Common myeloid progenitor, CD34-positive (primary cell): ENCODE data around the gene FES. TPM values are rescaled to one million over a fixed set of nuclear protein-coding genes. Genes with fewer than 3 reads are reported as not detected.

Source experiments
- CTCF ChIA-PET: fragments of 350-600 bp; sonication (Branson Sonifier 250); formaldehyde crosslinking; loops from one replicate; lab custom pipeline; 2021; ENCODE audit warnings: antibody characterized with exemption; lab: Charles Lee
- POLR2A ChIA-PET: fragments of 350-600 bp; sonication (Branson Sonifier 250); formaldehyde crosslinking; loops from one replicate; lab custom pipeline; 2021; ENCODE audit warnings: antibody characterized with exemption; lab: Charles Lee
- DNase-seq, 3 donors: peaks; one replicate each; pipeline versions ENCODE4 v3.0.0 to v3.0.0-alpha.2; 2013
- H3K27ac ChIP-seq, 2 experiments: 1 replicate in 1 of 2; 2 replicates in 1 of 2; pipeline ENCODE4 v1.7.0; 2013; ENCODE audit warnings: inconsistent platforms in 2 of 2, low read length in 2 of 2, mild to moderate bottlenecking in 2 of 2, low read depth in 1 of 2, moderate library complexity in 1 of 2; ENCODE audit not compliant: severe bottlenecking in 2 of 2, insufficient read depth in 1 of 2, poor library complexity in 1 of 2
- H3K27me3 ChIP-seq, 5 experiments: replicated peaks in 2 of 5; 1 replicate in 3 of 5; 2 replicates in 2 of 5; pipeline versions ENCODE4 v1.6.1 to v1.7.0; 2013; ENCODE audit warnings: low read length in 4 of 5, mild to moderate bottlenecking in 2 of 5, moderate library complexity in 2 of 5, inconsistent platforms in 1 of 5; ENCODE audit not compliant: insufficient read depth in 5 of 5, control insufficient read depth in 4 of 5
- H3K36me3 ChIP-seq, 4 experiments: 1 replicate in 2 of 4; 2 replicates in 2 of 4; pipeline versions ENCODE4 v1.6.1 to v1.7.0; 2013; ENCODE audit warnings: low read length in 3 of 4, control low read depth in 1 of 4, mild to moderate bottlenecking in 1 of 4; ENCODE audit not compliant: control insufficient read depth in 4 of 4, insufficient read depth in 4 of 4
- H3K4me1 ChIP-seq, 4 experiments: 1 replicate in 3 of 4; 2 replicates in 1 of 4; pipeline versions ENCODE4 v1.6.1 to v1.7.1; 2013; ENCODE audit warnings: low read length in 3 of 4, mild to moderate bottlenecking in 3 of 4, control low read depth in 1 of 4, inconsistent platforms in 1 of 4, moderate library complexity in 1 of 4; ENCODE audit not compliant: control insufficient read depth in 4 of 4, insufficient read depth in 4 of 4; ENCODE audit errors: control extremely low read depth in 1 of 4
- H3K4me3 ChIP-seq, 7 experiments: 1 replicate in 4 of 7; 2 replicates in 3 of 7; pipeline versions ENCODE4 v1.5.1 to v1.7.0; 2013; ENCODE audit warnings: mild to moderate bottlenecking in 7 of 7, low read length in 6 of 7, moderate library complexity in 6 of 7, inconsistent platforms in 2 of 7, low read depth in 2 of 7, control low read depth in 1 of 7; ENCODE audit not compliant: insufficient read depth in 4 of 7, control insufficient read depth in 1 of 7; ENCODE audit errors: extremely low read depth in 1 of 7
- H3K9me3 ChIP-seq, 5 experiments: 1 replicate in 4 of 5; 2 replicates in 1 of 5; pipeline versions ENCODE4 v1.6.1 to v1.7.1; 2013; ENCODE audit warnings: low read length in 4 of 5, mild to moderate bottlenecking in 2 of 5, inconsistent platforms in 1 of 5, low read depth in 1 of 5, moderate library complexity in 1 of 5; ENCODE audit not compliant: control insufficient read depth in 4 of 5, insufficient read depth in 2 of 5; ENCODE audit errors: control extremely low read depth in 1 of 5
- WGBS: methylation state at CpG from one replicate; pipeline ENCODE4 v1.1.5; 2013; ENCODE audit not compliant: insufficient coverage; 5-methylcytosine and 5-hydroxymethylcytosine counted together
- polyA plus RNA-seq: library from polyadenylated mRNA; unstranded; fragments of 120-200 nt; gene quantifications from one replicate; pipeline ENCODE4 v1.2.1, GENCODE V29; 2013

FES gene
- 58.3 TPM for polyA plus RNA-seq

DNA sequence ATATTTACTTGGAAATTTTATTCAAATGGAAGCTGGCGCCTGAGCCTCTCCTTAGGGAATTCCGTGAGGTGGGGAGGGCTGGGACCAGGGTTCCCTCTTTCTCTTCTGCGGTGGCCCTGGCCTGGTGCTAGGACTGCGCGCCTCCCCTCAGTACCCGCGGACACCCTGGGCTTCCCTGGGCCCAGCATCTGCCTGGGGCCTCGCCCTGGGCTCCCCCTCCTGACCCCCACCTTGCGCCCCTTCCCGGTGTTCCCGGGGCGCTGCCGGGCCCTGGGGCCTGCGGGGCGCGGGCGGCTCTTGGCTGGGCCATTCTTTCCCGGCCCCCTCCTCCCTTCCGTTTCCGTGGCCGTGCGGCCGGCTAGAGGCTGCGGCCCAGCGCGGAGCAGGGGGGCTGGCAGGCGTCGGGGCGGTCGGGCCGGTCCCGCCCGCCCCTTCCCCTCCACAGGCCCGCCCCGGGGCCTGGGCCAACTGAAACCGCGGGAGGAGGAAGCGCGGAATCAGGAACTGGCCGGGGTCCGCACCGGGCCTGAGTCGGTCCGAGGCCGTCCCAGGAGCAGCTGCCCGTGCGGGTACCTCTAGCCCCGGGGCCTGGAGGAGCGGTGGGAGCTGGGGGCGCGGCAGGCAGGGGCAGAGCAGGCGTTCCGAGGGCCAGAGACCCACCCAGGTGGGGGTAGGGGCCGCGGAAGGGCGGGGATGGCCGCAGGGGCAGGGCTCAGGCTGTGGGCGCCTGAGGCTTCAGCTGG lies at the start of gene FES:
FES (plus strand) TSS at position 529 of the 743 bp plus-strand sequence. CDS start 542 bp downstream, outside the sequence.
- H3K27ac ChIP-seq, result peak within 1 kb of the TSS; percentile 68 to 89
- peak in 1 of 3 donors; percentile 61 for DNase-seq
- H3K4me3 ChIP-seq, result peak within 1 kb of the TSS; percentile 42 to 86 (median 76)
- 2% methylated on average over 49 of the region's 58 CpGs for WGBS
- H3K27me3 ChIP-seq, result no peaks in the 10 kb centered on the region
- POLR2A ChIA-PET, result interaction anchor here (0.6 to 2.8 kb wide), 6 partner anchors 13 to 236 kb away, joined by 3 to 9 read pairs (median 6); partner anchors contain the start of gene MAN2A2
- peaks cover 0 to 44% (median 40%) of the 10 kb centered on the region in 4 experiments for H3K4me1 ChIP-seq
- CTCF ChIA-PET, result interaction anchor here (0.6 to 3.9 kb wide), 20 partner anchors 10 to 591 kb away, joined by 3 to 35 read pairs (median 8); no protein-coding TSS in a partner anchor
- no peaks in the 10 kb centered on the region for H3K9me3 ChIP-seq
- H3K36me3 ChIP-seq, result peaks cover 5 to 65% (median 41%) of the 10 kb centered on the region in 4 experiments

DNA sequence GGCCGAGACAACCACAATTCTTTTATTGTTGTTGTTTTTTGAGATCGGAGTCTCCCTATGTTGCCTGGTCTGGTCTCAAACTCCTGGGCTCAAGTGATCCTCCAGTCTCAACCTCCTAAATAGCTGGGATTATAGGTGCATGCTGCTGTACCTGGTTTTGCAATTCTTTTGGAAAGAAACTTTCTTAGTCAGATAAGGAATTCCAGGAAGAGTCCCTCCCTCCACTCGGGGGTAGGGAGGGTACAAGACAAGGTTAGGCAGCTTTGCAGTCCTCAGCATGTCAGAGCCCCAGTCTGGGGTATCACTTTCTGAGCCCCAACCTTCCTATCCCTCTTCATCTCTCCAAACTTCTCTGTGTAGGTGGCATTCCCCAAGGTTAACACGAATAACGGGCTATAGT lies 49.7 kb upstream of the FES start:
- POLR2A ChIA-PET, result no interaction called here
- H3K4me1 ChIP-seq, result peaks cover 9 to 50% (median 45%) of the 10 kb centered on the region in 4 experiments

DNA sequence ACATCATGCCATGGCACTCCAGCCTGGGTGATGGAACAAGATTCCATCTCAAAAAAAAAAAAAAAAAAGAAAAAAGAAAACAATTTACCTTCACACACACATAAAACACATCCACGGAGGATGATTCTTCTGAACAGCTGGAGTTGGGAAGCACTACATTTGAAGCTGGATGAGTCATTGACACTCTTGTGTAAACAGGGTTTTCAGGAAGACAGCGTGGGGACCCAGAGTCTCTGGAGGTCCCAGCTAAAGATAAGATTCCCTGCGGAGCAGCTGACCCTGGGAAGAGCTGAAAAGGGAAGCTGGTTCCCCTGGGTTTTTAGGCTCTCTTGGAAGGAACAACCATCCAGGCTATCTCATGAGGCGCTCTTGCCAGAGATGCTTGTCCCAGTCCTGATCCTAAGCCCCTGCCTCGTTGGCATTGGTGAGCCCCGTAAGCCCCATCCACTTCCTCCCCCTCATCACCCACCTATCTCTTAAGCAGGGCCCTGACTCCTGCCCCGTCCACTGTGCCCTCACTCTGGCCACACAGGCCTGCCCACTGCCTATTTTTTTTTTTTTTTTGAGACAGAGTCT lies 47.9 kb upstream of the FES start:
- Histone ChIP-seq H3K4me3 (no peak overlapping the region), H3K27ac (no peak overlapping the region), H3K9me3 (no peaks in the 10 kb centered on the region), H3K36me3 (no peaks in the 10 kb centered on the region), H3K4me1 (peaks cover 4 to 51% (median 45%) of the 10 kb centered on the region in 4 experiments), H3K27me3 (no peaks in the 10 kb centered on the region)
- 97% methylated on average over 6 of the region's 7 CpGs for WGBS
- POLR2A ChIA-PET, result interaction anchor here (1.0 kb wide), 1 partner anchor 35 kb away, joined by 4 read pairs; no protein-coding TSS in a partner anchor
- CTCF ChIA-PET, result interaction anchor here (0.6 to 0.7 kb wide), 2 partner anchors 15 to 95 kb away, joined by 3 read pairs; no protein-coding TSS in a partner anchor
- no peak for DNase-seq

More for the DNA sequence above, 49.7 kb upstream of the FES start:
- CTCF ChIA-PET, result interaction anchor here (2.3 kb wide), 1 partner anchor 8 kb away, joined by 5 read pairs; no protein-coding TSS in a partner anchor
- no peaks in the 10 kb centered on the region for H3K36me3 ChIP-seq
- H3K27me3 ChIP-seq, result no peaks in the 10 kb centered on the region
- no peak for DNase-seq
- 88% methylated on average over 4 of the region's 5 CpGs for WGBS
- H3K27ac ChIP-seq, result no peak overlapping the region
- no peaks in the 10 kb centered on the region for H3K9me3 ChIP-seq
- no peak overlapping the region for H3K4me3 ChIP-seq

DNA sequence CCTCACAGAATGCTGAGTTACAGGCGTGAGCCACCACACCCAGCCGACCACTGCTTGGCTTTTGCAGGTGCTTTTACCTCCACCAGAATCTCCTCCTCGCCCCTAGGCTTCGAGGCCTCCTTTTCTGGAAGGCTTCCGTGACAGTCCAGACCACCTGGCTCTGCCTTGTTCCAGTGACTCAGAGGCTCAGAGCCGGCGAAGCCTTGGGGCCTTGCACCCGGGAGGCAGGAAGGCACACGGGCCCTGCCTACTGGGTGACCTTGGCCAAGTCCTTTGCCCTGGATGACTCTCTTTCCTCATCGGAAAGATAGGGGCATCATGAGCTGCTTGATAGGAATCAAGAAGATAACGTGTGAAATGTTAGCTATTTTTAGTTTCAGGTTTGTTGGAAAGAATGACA lies 47.2 kb upstream of the FES start:
- ChIA-PET CTCF (interaction anchor here (0.9 to 4.7 kb wide), 7 partner anchors 9 to 94 kb away, joined by 3 to 28 read pairs (median 3); partner anchors contain the start of genes FES and FURIN), POLR2A (no interaction called here)
- Histone ChIP-seq H3K9me3 (no peaks in the 10 kb centered on the region), H3K4me3 (no peak overlapping the region), H3K4me1 (peaks cover 4 to 48% (median 45%) of the 10 kb centered on the region in 4 experiments), H3K36me3 (no peaks in the 10 kb centered on the region), H3K27me3 (no peaks in the 10 kb centered on the region), H3K27ac (no peak overlapping the region)
- 96% methylated on average over 10 of the region's 11 CpGs for WGBS
- DNase-seq, result no peak

DNA sequence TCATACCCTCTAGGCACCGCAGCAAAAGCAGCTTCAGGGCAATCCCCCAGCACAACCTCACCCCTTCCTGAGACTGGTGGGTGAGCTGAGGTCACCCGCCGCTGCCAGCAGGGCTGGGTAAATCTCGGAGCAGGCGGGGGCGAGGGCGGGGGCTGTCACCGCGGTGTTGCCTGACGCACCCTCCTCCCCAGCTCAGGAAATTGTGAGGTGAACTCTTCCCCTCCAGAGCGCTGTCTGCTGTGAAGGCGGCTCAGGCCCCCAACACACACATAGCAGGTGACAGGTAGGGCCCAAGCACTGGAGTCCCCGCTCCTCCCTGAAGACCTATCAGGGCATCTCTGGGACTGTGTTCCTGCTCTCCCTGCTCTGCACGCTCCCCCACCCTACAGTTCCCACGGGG lies 46.2 kb upstream of the FES start:
- Histone ChIP-seq H3K4me3 (peak overlapping the region in 2 of 7 experiments; percentile 31 to 40), H3K4me1 (peaks cover 4 to 48% (median 45%) of the 10 kb centered on the region in 4 experiments), H3K27me3 (no peaks in the 10 kb centered on the region), H3K27ac (no peak overlapping the region), H3K9me3 (no peaks in the 10 kb centered on the region), H3K36me3 (no peaks in the 10 kb centered on the region)
- CTCF ChIA-PET, result interaction anchor here (1.1 to 4.7 kb wide), 7 partner anchors 13 to 93 kb away, joined by 3 to 28 read pairs (median 5); partner anchors contain the start of genes FES and FURIN
- 3% methylated on average over 11 of the region's 15 CpGs for WGBS
- POLR2A ChIA-PET, result interaction anchor here (0.8 to 1.5 kb wide), 5 partner anchors 8 to 33 kb away, joined by 3 to 6 read pairs (median 4); no protein-coding TSS in a partner anchor
- DNase-seq, result peak; percentile 83 to 96 (median 96)

DNA sequence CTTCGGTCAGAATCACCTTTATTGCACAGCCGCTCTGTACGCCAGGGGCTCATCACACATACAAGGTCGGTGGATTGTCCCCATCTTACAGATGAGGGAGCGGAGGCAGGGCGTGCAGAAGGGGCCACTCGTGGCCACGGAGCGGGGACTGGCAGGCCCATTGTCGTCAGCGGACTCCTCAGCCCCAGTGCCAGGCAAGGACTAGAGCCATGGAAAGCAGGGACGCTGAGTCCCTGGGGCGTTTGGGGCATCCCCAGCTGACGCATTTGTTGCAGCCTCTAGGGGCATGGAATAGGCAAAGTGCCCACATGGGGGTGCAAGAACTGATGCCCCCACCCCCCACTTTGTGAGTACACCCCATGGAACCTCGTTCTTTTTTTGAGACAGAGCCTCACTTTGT lies 45.8 kb upstream of the FES start:
- peaks cover 0 to 3% (median 0%) of the 10 kb centered on the region in 4 experiments for H3K36me3 ChIP-seq
- ChIA-PET POLR2A (interaction anchor here (0.8 to 1.5 kb wide), 5 partner anchors 8 to 32 kb away, joined by 3 to 6 read pairs (median 4); no protein-coding TSS in a partner anchor), CTCF (interaction anchor here (1.1 to 4.7 kb wide), 9 partner anchors 11 to 99 kb away, joined by 3 to 28 read pairs (median 5); partner anchors contain the start of genes FES and FURIN)
- H3K9me3 ChIP-seq, result no peaks in the 10 kb centered on the region
- H3K4me1 ChIP-seq, result peaks cover 4 to 48% (median 45%) of the 10 kb centered on the region in 4 experiments
- H3K27me3 ChIP-seq, result no peaks in the 10 kb centered on the region
- H3K27ac ChIP-seq, result no peak overlapping the region
- DNase-seq, result no peak
- H3K4me3 ChIP-seq, result peak overlapping the region in 2 of 7 experiments; percentile 31 to 40
- 80% methylated on average over 10 of the region's 15 CpGs for WGBS
